ENCODE data around the gene CLDN18. TPM values are rescaled to one million over a fixed set of nuclear protein-coding genes. Genes with fewer than 3 reads are reported as not detected.

CLDN18 gene
- total RNA-seq, 1 donor from 2014 or later: not detected

GRCh38 chr3:138042043-138042442, 32.1 kb downstream of the CLDN18 start:
- no peak for DNase-seq
- H3K27me3 Mint-ChIP-seq: peaks cover 12% of the 10 kb centered on the region
- CTCF ChIA-PET: no interaction called here
- ATAC-seq (ENCODE audit: low read depth): no peak
- intact Hi-C loops (cut with micrococcal nuclease): no loop called here
- H3K36me3 Mint-ChIP-seq (ENCODE audit: low read depth): no peaks in the 10 kb centered on the region
- no peak overlapping the region for H3K27ac Mint-ChIP-seq
- no peaks in the 10 kb centered on the region for H3K4me1 Mint-ChIP-seq
- no peak overlapping the region for H3K4me3 Mint-ChIP-seq
- no peaks in the 10 kb centered on the region for H3K9me3 Mint-ChIP-seq
- POLR2A ChIA-PET: no interaction called here
- TF ChIP-seq CTCF (IDR thresholded peaks at IDR 0.05): no peak

- H3K27ac Mint-ChIP-seq: no peak overlapping the region
- DNase-seq (no peak), ATAC-seq (ENCODE audit: low read depth) (no peak)
- H3K4me1 Mint-ChIP-seq: no peaks in the 10 kb centered on the region
- POLR2A ChIA-PET: no interaction called here
- H3K9me3 Mint-ChIP-seq: no peaks in the 10 kb centered on the region
- intact Hi-C loops (cut with micrococcal nuclease): no loop called here
- CTCF ChIA-PET: no interaction called here
- H3K27me3 Mint-ChIP-seq: peaks cover 11% of the 10 kb centered on the region
- TF ChIP-seq CTCF (IDR thresholded peaks at IDR 0.05): no peak
- H3K36me3 Mint-ChIP-seq (ENCODE audit: low read depth): no peaks in the 10 kb centered on the region
- no peak overlapping the region for H3K4me3 Mint-ChIP-seq
Observed at GRCh38 chr3:138043266-138044029, 33.5 kb downstream of the CLDN18 start.

GRCh38 chr3:138046085-138046484, 36.1 kb downstream of the CLDN18 start:
- POLR2A ChIA-PET: no interaction called here
- TF ChIP-seq CTCF (IDR thresholded peaks at IDR 0.05): no peak
- no peak overlapping the region for H3K4me3 Mint-ChIP-seq

GRCh38 chr3:138046955-138047354, 37.0 kb downstream of the CLDN18 start:
- DNase-seq: no peak
- Mint-ChIP-seq H3K27ac (no peak overlapping the region), H3K9me3 (no peaks in the 10 kb centered on the region), H3K4me3 (no peak overlapping the region), H3K4me1 (no peaks in the 10 kb centered on the region), H3K36me3 (ENCODE audit: low read depth) (no peaks in the 10 kb centered on the region), H3K27me3 (peaks cover 11% of the 10 kb centered on the region)
- intact Hi-C loops (cut with micrococcal nuclease): no loop called here
- no peak for TF ChIP-seq CTCF (IDR thresholded peaks at IDR 0.05)
- ChIA-PET CTCF (no interaction called here), POLR2A (no interaction called here)
- no peak for ATAC-seq (ENCODE audit: low read depth)

More at GRCh38 chr3:138046085-138046484, 36.1 kb downstream of the CLDN18 start:
- no peaks in the 10 kb centered on the region for H3K4me1 Mint-ChIP-seq
- DNase-seq (no peak), ATAC-seq (ENCODE audit: low read depth) (no peak)
- no peaks in the 10 kb centered on the region for H3K36me3 Mint-ChIP-seq (ENCODE audit: low read depth)
- peaks cover 9% of the 10 kb centered on the region for H3K27me3 Mint-ChIP-seq
- no peak overlapping the region for H3K27ac Mint-ChIP-seq
- no peaks in the 10 kb centered on the region for H3K9me3 Mint-ChIP-seq
- intact Hi-C loops (cut with micrococcal nuclease): no loop called here
- CTCF ChIA-PET: no interaction called here

- no peaks in the 10 kb centered on the region for H3K36me3 Mint-ChIP-seq (ENCODE audit: low read depth)
- H3K27ac Mint-ChIP-seq: no peak overlapping the region
- no peak overlapping the region for H3K4me3 Mint-ChIP-seq
- H3K9me3 Mint-ChIP-seq: no peaks in the 10 kb centered on the region
- intact Hi-C loops (cut with micrococcal nuclease): no loop called here
- ChIA-PET CTCF (no interaction called here), POLR2A (no interaction called here)
- peaks cover 16% of the 10 kb centered on the region for H3K27me3 Mint-ChIP-seq
- DNase-seq: no peak
- H3K4me1 Mint-ChIP-seq: no peaks in the 10 kb centered on the region
- no peak for ATAC-seq (ENCODE audit: low read depth)
- TF ChIP-seq CTCF (IDR thresholded peaks at IDR 0.05): no peak
Observed at GRCh38 chr3:138047596-138048158, 37.7 kb downstream of the CLDN18 start.
